ENCODE measurements around the gene TBC1D17.

GRCh38 chr19:49908480-49909420, 31.2 kb downstream of the TBC1D17 start:
- TF ChIP-seq POLR2A (IDR thresholded peaks at IDR 0.05): no peak
- TF ChIP-seq CTCF (IDR thresholded peaks at IDR 0.05): no peak
